Activated CD8-positive, alpha-beta memory T cell treated with anti-CD3 and anti-CD28 coated beads for 36 hours (primary cell): ENCODE results near the gene C1orf116. TPM values are rescaled to one million over a fixed set of nuclear protein-coding genes. Genes with fewer than 3 reads are reported as not detected.

Source experiments
- CTCF ChIA-PET: fragments of 350-600 bp; sonication (Branson Sonifier 250); formaldehyde crosslinking; loops from one replicate; lab custom pipeline; 2021; ENCODE audit warnings: antibody characterized with exemption; lab: Charles Lee
- POLR2A ChIA-PET: fragments of 350-600 bp; sonication (Branson Sonifier 250); formaldehyde crosslinking; loops from one replicate; lab custom pipeline; 2021; ENCODE audit warnings: antibody characterized with exemption; lab: Charles Lee
- total RNA-seq, 2 experiments: library from RNA; stranded (reverse); gene quantifications; one replicate each; pipeline ENCODE4 v1.2.3, GENCODE V29; 2021

The C1orf116 gene
- total RNA-seq, 2 experiments from 2014 or later = not detected

DNA sequence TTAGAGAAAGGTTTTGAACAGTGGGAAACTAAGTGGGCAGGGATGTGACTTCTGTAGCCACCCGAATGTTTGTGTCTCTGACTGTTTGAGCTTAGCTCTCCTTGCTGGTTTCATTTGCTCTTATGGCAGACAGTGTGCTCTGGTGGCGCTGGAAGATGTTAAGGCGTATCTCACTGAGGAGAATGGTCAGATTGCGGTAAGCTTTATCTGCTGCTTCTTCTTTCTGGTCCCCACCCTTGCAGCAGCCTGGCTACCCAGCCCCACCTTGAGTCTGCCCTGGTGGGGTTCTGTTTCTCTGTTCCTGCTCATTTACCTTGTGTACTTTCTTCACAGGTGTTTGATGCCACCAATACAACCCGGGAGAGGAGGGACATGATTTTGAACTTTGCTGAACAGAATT lies 30.5 kb upstream of the C1orf116 start:
- CTCF ChIA-PET = no interaction called here

DNA sequence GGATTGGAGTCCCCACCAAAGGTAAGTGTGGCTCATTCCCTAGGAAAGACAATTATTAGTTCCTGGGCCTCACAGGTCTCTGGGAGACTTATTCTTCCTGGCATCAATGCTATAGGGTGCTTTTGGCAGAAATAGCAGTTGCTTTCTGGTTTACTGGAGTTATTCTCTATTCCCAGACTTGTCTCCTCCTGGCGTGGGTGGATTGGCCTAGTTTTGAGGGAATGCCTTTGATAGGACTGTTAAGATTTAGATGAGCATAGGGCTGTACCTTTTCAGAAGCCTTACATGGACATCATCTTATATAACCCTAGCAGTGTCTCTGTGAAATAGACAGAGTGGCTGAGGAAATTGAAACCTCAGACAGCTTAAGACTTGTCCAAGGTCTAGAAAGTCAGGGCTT lies 29.5 kb upstream of the C1orf116 start:
- ChIA-PET POLR2A (no interaction called here), CTCF (interaction anchor here (0.9 to 1.2 kb wide), 2 partner anchors 12 to 17 kb away, joined by 3 read pairs; partner anchors contain the start of gene YOD1)

More for the DNA sequence above, 30.5 kb upstream of the C1orf116 start:
- POLR2A ChIA-PET = no interaction called here

DNA sequence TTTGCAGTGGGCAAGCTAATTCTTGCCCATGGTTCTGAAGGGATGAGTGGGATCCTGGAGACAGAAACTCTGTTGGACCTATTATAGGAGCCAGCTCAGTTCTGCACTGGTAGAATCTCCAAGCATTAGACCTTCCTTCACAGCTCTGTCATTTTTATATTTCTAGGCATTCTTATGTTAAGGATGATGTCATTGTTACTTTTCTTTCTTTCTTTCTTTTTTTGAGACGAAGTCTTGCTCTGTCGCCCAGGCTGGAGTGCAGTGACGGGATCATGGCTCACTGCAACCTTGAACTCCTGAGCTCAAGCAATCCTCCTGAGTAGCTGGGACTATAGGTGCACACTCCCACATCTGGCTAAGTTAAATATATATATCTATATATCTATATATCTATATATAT lies 28.0 kb upstream of the C1orf116 start:
- POLR2A ChIA-PET = no interaction called here

DNA sequence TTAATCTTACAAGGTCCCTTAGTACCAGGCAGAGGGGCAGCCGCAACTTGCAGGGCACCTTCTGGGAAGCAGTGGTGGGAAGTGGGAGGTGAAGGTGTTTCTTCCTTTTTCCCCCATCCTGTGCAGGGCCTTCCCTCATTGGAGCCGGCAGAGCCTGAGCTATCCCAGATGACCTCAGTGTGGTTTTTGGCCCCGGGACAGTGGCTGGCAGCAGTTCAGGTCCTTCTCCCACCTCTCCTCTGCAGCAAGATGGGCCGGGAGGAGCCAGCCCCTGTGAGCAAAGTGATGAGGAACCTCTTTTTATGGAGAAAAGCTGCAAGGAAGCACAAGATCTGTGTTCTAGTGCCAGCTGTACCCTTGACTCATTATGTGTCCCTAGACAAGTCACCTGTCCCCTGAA lies 27.3 kb upstream of the C1orf116 start:
- POLR2A ChIA-PET = no interaction called here
- CTCF ChIA-PET = no interaction called here

More for the DNA sequence above, 28.0 kb upstream of the C1orf116 start:
- CTCF ChIA-PET = no interaction called here

DNA sequence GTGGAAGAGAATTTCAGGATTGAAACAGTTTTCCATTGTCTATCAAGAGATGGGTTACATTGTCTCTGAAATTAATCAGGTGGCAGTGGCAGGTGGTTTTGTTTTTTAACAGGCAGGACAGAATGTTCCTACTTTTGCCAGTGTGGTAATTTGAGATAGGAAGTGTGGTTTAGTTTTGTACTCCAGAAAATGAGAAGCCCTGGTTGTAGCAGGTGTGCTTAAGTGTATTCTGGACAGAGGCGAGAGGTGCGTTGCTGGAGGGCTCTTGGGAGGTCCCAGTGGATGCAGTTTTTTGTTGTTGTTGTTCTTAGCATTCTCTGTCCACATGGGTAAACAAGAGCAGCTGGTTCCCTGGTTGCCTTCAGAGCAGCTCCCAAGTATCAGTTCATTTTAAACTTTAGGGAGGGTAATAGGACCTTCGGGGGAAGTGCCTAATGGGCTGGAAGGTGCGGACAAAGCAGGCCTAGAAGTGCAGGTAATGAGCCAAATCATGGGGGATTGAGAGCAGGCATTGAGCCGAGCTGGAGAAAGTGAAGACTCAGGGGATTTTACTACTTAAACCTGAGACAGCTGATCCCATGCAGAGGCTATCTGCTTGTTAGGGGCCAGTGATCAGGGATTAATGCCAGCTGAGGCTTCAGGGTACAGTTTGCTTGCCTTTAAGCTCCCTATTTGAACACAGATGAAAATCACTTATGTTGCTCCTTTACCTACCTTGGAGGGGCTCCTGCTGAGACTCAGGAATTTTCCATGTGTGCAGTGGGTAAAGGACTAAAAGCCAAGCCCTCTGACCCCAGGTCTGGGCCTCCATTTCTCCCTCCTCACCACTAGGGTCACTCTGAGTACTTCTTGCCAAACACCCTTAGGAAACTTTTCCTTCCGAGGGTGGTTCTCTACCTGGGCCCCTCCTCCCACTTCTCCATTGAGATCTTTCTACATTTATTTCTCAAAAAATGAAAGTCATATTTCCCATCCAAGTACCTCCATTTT lies 26.6 kb upstream of the C1orf116 start:
- CTCF ChIA-PET = interaction anchor here (0.6 kb wide), 1 partner anchor 446 kb away, joined by 3 read pairs; no protein-coding TSS in a partner anchor
- POLR2A ChIA-PET = no interaction called here

DNA sequence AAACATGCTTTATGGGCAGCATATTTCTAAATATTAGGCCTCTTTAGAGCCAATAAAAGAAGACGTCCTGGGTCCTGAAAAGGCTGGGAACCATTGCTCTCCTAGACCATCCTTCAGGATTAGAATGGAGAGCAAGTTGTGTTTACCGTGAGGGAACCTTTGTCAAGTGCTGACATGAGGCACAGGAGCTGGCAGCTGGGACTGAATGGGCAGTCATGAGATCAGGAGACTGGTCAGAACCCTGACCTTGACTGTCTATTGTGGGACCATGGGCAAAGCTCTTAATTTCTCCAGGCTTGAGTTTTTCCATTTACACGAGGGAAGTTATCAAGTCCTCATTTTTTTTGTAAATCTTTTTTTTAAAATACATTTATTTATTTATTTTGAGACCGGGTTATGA lies 25.7 kb upstream of the C1orf116 start:
- POLR2A ChIA-PET = no interaction called here
- CTCF ChIA-PET = no interaction called here

DNA sequence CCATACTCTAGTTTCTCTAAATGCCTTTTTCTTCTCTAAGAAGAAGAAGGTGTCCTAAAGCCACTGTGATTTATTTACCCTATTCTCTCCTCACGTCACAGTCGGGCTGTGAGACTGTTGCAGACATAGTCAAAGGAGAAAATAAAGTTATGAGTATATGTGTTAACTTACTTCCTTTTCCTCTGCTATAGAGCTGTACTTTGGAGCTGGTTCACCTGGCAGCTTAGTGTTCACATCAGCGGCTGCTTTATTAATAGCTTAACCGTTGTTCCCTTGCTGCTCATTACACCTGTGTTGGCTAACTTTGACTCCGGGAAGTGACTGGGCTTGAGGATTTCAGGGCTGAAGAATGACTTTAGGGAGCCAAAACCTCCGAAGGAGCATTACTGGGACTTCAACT lies 24.1 kb upstream of the C1orf116 start:
- ChIA-PET CTCF (no interaction called here), POLR2A (no interaction called here)

DNA sequence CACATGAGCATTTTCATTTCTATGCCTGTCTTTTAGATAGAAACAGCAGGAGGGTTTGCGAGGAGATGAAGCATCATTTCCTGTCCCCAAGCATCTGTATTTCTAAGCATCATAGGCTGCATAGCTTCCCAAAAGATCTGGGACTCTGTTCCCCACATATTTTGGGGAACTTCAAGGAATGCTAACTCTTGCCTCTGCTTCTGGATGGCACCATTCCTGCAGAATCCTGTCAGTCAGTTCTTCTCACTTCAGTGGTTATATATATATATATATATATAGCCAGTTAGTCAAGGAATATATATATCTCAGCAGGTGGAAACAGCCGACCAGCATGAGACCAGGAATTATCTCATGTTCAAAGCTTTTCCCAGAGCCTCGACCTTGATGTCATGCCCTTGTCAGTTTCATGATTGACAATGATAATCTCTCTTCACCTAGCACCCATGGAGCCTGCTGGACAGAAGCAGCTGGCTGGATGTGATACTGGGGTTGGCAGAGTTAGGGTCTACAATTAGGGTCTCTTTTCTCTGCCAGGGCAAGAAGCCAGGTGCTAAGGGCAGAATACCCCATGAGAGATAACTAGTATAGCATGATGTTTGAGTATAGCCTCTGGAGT lies 22.9 kb upstream of the C1orf116 start:
- POLR2A ChIA-PET = no interaction called here
- CTCF ChIA-PET = interaction anchor here (1.4 kb wide), 1 partner anchor 266 kb away, joined by 3 read pairs; the partner anchor contains the start of gene CD55

DNA sequence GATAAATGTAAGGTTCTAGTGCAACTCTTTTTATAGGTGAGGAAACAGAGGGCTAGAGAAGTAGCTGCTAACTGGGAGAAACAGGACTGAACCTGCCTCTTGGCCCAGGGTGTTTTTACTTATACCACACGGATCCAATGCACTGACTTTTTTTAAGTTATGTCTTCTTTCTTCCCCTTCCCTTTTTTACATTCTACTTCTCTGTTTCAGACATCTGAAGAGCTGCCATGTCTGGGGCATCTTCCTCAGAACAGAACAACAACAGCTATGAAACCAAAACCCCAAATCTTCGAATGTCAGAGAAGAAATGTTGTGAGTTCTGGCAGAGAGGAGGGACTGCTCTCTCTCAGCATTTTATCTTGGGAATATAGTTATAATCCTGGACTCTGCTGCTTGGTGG lies 21.9 kb upstream of the C1orf116 start:
- POLR2A ChIA-PET = no interaction called here

DNA sequence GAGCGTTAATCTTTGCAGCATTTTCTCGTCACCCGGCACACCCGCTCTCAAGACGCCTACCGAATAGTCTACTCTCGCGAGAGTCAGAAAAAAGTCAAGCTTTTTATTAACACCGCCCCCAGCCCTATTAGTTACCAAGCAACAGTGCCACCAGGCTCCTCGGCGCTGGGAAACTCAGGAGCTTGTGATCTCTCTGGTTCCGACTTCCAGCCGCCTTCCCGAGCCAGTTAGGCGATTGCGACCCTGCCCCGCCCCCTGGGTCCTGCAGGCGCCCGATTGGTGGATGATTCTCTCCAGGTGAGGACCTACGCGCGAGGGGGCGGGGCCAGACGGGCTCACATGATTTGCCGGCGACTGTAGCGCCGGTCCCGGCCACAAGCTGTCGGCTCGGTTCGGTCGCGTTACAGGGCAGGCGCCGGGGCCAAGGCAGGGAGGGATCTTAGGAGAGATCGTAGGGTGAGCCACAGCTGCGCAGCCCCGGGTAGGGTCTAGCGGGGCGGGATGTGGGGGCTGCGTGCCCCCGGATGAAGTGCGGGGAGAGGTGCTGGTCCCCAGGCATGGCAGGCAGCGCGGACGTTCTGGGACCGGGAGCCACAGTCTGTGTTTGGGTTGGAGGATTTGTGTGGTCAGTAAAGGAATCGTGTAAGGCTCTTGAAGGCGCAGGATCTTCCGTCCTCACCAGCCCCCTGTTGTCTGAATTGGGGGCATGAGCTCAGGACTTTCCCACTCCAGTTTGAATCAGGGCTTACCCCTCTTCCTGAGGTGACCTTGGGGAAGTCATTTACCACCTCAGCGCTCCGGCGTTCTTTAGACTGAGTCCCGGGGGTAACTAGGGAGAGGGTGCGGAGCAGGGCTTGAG lies 20.6 kb upstream of the C1orf116 start, which contains the start of gene PFKFB2:
TSS of gene PFKFB2 (plus strand) at position 365 of the 859 bp plus-strand sequence. CDS start 1,443 bp downstream, outside the sequence.
- POLR2A ChIA-PET = interaction anchor here (1.2 kb wide), 1 partner anchor 269 kb away, joined by 4 read pairs; the partner anchor contains the start of gene CD55

More for the DNA sequence above, 21.9 kb upstream of the C1orf116 start:
- CTCF ChIA-PET = interaction anchor here (1.4 kb wide), 1 partner anchor 267 kb away, joined by 3 read pairs; the partner anchor contains the start of gene CD55

DNA sequence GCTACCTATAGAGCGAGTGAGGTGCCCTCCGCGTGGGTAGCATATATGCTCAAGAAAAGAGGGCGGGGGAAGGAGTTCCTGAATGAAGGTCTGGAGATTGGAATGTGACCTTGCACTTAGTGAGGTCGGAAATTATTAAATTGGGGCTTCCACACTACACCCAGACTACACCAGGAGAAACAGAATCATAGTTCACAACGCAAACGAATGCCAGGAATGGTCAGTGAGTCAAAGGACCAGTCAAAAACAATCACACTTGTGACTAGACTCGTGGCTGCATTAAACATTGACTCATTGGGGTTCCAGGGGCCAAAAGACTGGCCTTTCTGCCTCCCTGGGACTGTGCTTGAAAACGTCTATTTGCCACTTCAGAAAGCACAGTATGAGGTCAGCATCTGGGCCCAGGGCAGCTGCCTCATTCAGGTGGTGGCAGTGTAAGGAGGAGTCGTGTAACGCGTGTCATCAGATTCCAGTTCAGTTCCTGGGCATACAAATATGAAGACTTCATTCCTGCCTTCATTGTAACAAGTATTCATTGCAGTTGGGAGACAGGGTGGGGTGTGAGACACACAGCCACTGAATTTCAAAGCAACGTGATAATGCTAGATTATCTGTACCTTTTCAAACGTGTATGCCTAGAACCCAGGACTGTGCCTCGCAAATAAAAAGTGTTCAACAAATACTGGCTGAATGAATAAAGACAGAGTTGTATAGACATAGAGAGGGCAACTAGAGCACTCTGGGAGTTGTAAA lies 18.8 kb upstream of the C1orf116 start, which contains the start of gene YOD1:
TSS of gene YOD1 (minus strand) at position 18 of the 753 bp plus-strand sequence. CDS start 178 bp downstream, outside the sequence.
- CTCF ChIA-PET = interaction anchor here (1.8 kb wide), 1 partner anchor 10 kb away, joined by 3 read pairs; no protein-coding TSS in a partner anchor

More for the DNA sequence above, 20.6 kb upstream of the C1orf116 start, which contains the start of gene PFKFB2:
- CTCF ChIA-PET = interaction anchor here (1.3 to 1.9 kb wide), 2 partner anchors 23 to 25 kb away, joined by 3 to 7 read pairs; no protein-coding TSS in a partner anchor

DNA sequence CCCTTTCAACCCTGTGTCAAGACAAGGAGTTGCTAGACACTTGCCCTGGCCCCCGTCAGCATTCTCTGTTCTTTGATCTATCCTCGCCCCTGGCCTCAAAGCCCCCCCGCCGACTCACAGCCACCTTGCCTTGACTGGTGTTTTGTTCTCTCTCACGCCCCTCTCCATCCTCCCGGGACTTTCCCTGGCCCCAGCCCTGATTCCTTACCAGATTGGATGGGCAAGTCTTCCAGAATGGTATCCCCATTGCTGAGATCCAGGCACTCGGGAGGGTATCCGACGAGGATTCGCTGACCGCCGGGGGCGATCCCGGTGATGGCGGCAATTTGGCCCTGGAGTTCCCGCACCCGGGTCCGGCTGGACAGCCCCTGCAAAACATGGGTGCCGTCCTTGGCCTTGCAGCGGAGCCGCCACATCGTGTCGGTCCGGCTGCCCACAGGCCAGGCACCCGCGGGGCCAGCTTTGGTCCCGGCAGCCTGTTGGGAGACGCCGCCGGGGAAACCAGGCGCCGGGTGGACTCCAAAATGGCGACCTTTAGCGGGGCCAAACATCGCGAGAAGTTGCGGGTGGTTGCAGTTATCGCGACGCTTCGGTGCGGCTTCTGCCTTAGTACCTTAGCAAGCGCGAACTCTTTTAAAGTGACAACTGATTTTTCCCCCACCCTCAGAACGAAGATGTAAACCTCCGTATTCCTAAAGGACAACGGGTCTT lies 18.1 kb upstream of the C1orf116 start:
- ChIA-PET POLR2A (no interaction called here), CTCF (interaction anchor here (0.6 to 1.8 kb wide), 10 partner anchors 11 to 529 kb away, joined by 3 to 11 read pairs (median 4); no protein-coding TSS in a partner anchor)

More for the DNA sequence above, 18.8 kb upstream of the C1orf116 start, which contains the start of gene YOD1:
- POLR2A ChIA-PET = no interaction called here

DNA sequence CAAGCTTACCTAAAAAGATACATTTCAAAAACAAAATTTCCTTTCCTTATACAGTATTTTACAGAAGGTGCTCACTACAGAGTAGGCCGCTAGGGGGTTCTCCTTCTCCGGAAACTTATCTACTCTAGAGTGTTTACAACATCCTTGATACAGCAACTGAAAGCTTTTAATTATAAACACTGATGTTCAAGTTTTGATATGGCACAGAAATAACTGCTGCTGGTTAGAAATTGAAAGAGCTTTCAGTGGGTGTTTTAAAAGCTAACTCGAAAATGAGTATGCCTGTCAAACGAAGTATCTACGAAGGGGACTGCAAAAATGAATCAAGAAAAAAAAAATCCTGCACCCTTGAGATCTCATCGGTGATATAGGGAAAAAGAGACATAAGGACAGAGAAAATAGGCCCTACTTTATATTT lies 17.4 kb upstream of the C1orf116 start:
- POLR2A ChIA-PET = interaction anchor here (0.5 kb wide), 1 partner anchor 472 kb away, joined by 5 read pairs; no protein-coding TSS in a partner anchor
- CTCF ChIA-PET = interaction anchor here (0.6 to 1.8 kb wide), 11 partner anchors 10 to 529 kb away, joined by 3 to 11 read pairs (median 4); no protein-coding TSS in a partner anchor

DNA sequence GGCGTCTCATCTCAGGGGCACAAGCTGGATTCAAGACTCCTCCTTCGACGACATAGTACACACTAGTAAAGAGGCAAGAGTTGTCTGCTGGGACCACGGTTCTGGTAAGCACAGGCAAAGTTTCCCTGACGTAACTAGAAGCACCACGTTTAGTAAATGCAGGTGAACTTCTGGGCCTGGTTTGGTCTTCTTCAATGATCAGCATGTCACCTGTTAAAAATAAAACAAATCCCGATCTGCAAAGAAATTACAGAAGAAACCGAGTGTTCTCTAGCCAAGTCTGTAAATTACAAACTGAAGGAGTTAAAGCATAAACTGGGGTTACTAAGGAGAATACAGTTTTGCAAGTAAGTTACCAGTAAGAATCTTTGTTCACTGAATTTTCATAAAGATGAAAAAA lies 17.0 kb upstream of the C1orf116 start:
- CTCF ChIA-PET = interaction anchor here (0.9 to 1.8 kb wide), 9 partner anchors 10 to 530 kb away, joined by 3 to 11 read pairs (median 4); no protein-coding TSS in a partner anchor
- POLR2A ChIA-PET = interaction anchor here (0.5 kb wide), 1 partner anchor 472 kb away, joined by 5 read pairs; no protein-coding TSS in a partner anchor

DNA sequence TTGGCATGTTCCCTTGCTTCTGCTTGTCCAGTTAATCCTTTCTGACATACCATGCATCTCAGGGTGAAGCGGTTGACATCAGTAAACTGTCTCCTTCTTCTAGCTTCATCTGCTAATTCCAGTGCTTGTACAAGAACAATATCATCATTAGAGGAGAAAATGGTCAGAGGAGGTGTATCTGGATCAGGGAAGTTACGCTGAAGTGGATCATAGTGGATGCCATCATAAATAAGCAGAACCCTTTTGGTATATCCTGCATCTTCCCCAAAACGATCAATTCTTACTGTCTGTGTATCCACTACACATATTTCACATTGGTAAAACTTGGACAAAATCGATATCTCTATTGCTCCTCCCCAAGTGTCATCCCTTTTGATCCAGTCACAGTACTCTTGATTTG lies 16.5 kb upstream of the C1orf116 start:
- POLR2A ChIA-PET = interaction anchor here (0.5 kb wide), 1 partner anchor 49 kb away, joined by 6 read pairs; no protein-coding TSS in a partner anchor
- CTCF ChIA-PET = interaction anchor here (0.8 to 1.4 kb wide), 2 partner anchors 24 to 42 kb away, joined by 3 to 4 read pairs; no protein-coding TSS in a partner anchor

DNA sequence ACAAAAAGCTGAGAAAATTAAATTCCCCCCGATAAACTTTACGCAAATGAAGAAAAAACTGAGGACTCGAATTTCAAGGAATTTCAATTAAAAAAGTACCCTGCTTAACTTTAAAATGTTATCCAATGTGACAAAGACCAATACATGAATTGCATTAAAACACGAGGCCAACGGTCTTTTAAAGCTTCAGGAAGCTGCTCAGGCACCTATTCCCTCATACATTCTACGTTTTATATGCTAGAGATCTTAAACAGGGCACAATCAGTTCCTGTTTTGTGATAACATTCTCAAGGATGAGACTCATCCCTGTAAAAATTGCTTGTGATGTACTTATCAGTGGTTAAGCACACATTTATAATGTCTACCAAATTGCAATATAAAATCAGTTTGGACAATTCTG lies 15.5 kb upstream of the C1orf116 start:
- ChIA-PET POLR2A (no interaction called here), CTCF (no interaction called here)
